ENCODE measurements around the gene SYAP1. TPM values are rescaled to one million over a fixed set of nuclear protein-coding genes. Genes with fewer than 3 reads are reported as not detected.
A peak's percentile ranks its signal among the peaks of the same experiment; 100 is the strongest.

The SYAP1 gene
- total and polyA plus RNA-seq, 9 of the 15 experiments (the other 6 are each of a cell fraction or from before 2014, with no cell fraction given), result 5.7 to 35.3 (median 27.6) TPM

GRCh38 chrX:16771483-16772398 lies 52.3 kb downstream of the SYAP1 start (continued):
- TF ChIP-seq ZMIZ1 (IDR thresholded peaks at IDR 0.05; ENCODE audit: low read depth in 2 of 2, low read length in 2 of 2), result peak in 1 of 2 experiments; percentile 99; a peak in 2 of 4 replicates
- TF ChIP-seq SRSF9 (IDR thresholded peaks at IDR 0.05; ENCODE audit: borderline replicate concordance, low read depth, low read length), result no peak
- TF ChIP-seq ZBTB11 (CRISPR knock-in tag; IDR thresholded peaks at IDR 0.05), result no peak; a peak in 1 of 6 replicates
- TF ChIP-seq ZZZ3 (IDR thresholded peaks at IDR 0.05), result no peak
- TF ChIP-seq RBM25 (IDR thresholded peaks at IDR 0.05; ENCODE audit: low read depth, low read length, severe bottlenecking), result no peak
- 0 out of 2 replicates have a peak, but pooled peaks have one; percentile 51 for TF ChIP-seq ZNF592 (IDR thresholded peaks at IDR 0.05)
- TF ChIP-seq ZNF766 (CRISPR knock-in tag; conservative IDR thresholded peaks at IDR 0.05), result no peak
- TF ChIP-seq ZNF408 (CRISPR knock-in tag; IDR thresholded peaks at IDR 0.05; ENCODE audit: low read depth), result no peak
- no peak for TF ChIP-seq ZNF165 (CRISPR knock-in tag; IDR thresholded peaks at IDR 0.05; ENCODE audit: borderline replicate concordance)

Measured in K562 (cell line).